Nephron (organoid): ENCODE measurements around the gene CGNL1.

Source experiments
- H3K27ac Mint-ChIP-seq, 3 experiments: 2 replicates each; pipeline ENCODE4 v1.8.0; 2020; ENCODE audit warnings: mixed read lengths in 3 of 3, mild to moderate bottlenecking in 2 of 3, moderate library complexity in 1 of 3
- H3K27me3 Mint-ChIP-seq: 2 replicates; pipeline ENCODE4 v1.8.0; 2021; ENCODE audit warnings: low read depth, mild to moderate bottlenecking, moderate library complexity, mixed read lengths
- H3K36me3 Mint-ChIP-seq: 2 replicates; pipeline ENCODE4 v1.8.0; 2020; ENCODE audit warnings: low read depth, mixed read lengths
- H3K4me1 Mint-ChIP-seq: 2 replicates; pipeline ENCODE4 v1.8.0; 2020; ENCODE audit warnings: mixed read lengths
- H3K4me3 Mint-ChIP-seq, 3 experiments: 2 replicates each; pipeline ENCODE4 v1.8.0; 2020; ENCODE audit warnings: mild to moderate bottlenecking in 3 of 3, mixed read lengths in 3 of 3, moderate library complexity in 2 of 3
- H3K9me3 Mint-ChIP-seq: 2 replicates; pipeline ENCODE4 v1.8.0; 2020; ENCODE audit warnings: mixed read lengths
- TF ChIP-seq, protein P1 (sequence below), 3 experiments: fragments of 200-600 bp; sonication (generic); IDR thresholded peaks; one replicate each; pipeline ENCODE4 v1.5.0; 2021; ENCODE audit warnings: antibody characterized with exemption in 3 of 3; ENCODE audit not compliant: unreplicated experiment in 3 of 3

Gene CGNL1

GRCh38 chr15:57421551-57421950 is 45.2 kb downstream of the CGNL1 start:
- no peak overlapping the region for H3K4me3 Mint-ChIP-seq
- TF ChIP-seq, protein P1, sequence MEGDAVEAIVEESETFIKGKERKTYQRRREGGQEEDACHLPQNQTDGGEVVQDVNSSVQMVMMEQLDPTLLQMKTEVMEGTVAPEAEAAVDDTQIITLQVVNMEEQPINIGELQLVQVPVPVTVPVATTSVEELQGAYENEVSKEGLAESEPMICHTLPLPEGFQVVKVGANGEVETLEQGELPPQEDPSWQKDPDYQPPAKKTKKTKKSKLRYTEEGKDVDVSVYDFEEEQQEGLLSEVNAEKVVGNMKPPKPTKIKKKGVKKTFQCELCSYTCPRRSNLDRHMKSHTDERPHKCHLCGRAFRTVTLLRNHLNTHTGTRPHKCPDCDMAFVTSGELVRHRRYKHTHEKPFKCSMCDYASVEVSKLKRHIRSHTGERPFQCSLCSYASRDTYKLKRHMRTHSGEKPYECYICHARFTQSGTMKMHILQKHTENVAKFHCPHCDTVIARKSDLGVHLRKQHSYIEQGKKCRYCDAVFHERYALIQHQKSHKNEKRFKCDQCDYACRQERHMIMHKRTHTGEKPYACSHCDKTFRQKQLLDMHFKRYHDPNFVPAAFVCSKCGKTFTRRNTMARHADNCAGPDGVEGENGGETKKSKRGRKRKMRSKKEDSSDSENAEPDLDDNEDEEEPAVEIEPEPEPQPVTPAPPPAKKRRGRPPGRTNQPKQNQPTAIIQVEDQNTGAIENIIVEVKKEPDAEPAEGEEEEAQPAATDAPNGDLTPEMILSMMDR (IDR thresholded peaks at IDR 0.05; ENCODE audit: unreplicated experiment in 3 of 3): no peak
- H3K4me1 Mint-ChIP-seq: peaks cover 29% of the 10 kb centered on the region
- no peaks in the 10 kb centered on the region for H3K36me3 Mint-ChIP-seq
- H3K27ac Mint-ChIP-seq: peak overlapping the region; percentile 81 to 91 (median 89)
- H3K9me3 Mint-ChIP-seq: no peaks in the 10 kb centered on the region
- H3K27me3 Mint-ChIP-seq: no peaks in the 10 kb centered on the region

DNA sequence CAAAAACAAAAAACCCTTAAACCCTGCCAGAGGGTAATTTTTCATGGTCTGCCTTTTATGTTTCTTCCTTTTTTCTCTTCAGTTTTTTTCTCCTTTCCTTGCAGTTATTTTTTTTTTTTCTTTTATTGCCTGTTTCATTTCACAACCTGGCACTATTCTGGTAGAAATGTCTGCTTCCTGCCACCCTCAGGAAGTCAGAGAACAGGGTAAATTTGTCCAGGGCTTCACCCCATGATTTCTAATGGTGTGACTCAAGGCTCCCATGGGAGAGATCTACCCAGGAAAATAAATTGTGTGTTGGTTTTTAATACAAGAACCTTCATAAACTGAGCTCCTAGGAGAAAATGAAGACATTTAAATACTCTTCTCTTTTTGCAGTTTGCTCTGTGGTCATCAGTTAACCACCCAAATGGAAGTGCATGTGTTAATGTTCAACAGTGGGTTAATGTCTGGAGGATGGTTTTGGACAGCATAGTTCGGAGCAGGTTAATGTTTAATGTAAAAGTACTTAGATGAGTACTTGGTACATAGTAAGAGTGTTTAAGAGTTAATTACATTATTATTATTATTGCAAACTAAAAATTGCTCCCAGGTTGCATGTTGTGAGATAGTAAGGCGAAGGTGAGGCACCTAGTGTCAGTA is 45.9 kb downstream of the CGNL1 start:
- no peaks in the 10 kb centered on the region for H3K36me3 Mint-ChIP-seq
- peak overlapping the region; percentile 81 to 91 (median 89) for H3K27ac Mint-ChIP-seq
- H3K4me1 Mint-ChIP-seq: peaks cover 34% of the 10 kb centered on the region
- no peak overlapping the region for H3K4me3 Mint-ChIP-seq
- no peaks in the 10 kb centered on the region for H3K27me3 Mint-ChIP-seq
- H3K9me3 Mint-ChIP-seq: no peaks in the 10 kb centered on the region
- TF ChIP-seq, protein P1 (IDR thresholded peaks at IDR 0.05; ENCODE audit: unreplicated experiment in 3 of 3): no peak

GRCh38 chr15:57423599-57424140 is 47.4 kb downstream of the CGNL1 start:
- Mint-ChIP-seq H3K9me3 (no peaks in the 10 kb centered on the region), H3K36me3 (no peaks in the 10 kb centered on the region)

DNA sequence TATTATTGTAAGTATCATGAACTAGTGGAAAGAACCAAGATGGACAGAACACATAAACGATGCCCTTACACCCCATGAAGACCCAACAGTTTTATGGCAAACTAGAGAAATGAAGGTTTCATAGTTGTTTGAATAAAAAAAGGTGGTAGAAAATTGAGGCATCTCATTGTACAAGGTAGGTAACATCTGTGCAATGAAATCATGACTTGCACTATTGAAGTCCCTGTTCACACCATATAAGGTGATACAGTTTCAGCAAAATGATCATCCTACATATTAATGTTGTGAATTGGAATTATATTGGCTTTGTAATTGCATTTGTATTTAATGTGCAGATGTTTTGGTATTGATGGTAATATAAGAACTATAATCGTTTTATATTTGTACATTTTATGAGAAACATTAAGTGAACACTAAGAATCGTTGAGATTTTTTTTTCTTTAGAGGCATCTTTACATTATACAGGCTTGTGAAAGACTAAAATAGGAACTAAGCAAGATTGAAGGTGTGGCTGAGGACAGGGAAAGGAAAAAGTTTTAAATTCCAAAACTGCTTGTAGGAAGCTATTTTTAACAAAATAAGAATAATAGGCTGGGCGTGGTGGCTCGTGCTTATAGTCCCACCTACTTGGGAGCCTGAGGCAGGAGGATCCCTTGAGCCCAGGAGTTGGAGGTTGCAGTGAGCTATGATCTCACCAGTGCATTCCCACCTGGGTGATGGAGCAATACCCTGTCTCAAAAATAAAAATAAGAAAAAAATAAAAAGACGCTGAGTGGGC is 48.5 kb downstream of the CGNL1 start:
- no peak overlapping the region for H3K4me3 Mint-ChIP-seq

More at GRCh38 chr15:57423599-57424140, 47.4 kb downstream of the CGNL1 start:
- TF ChIP-seq, protein P1 (IDR thresholded peaks at IDR 0.05; ENCODE audit: unreplicated experiment in 3 of 3): no peak
- Mint-ChIP-seq H3K27ac (peak overlapping the region in 2 of 3 experiments; percentile 2 to 89), H3K4me1 (peaks cover 48% of the 10 kb centered on the region), H3K4me3 (no peak overlapping the region), H3K27me3 (no peaks in the 10 kb centered on the region)

DNA sequence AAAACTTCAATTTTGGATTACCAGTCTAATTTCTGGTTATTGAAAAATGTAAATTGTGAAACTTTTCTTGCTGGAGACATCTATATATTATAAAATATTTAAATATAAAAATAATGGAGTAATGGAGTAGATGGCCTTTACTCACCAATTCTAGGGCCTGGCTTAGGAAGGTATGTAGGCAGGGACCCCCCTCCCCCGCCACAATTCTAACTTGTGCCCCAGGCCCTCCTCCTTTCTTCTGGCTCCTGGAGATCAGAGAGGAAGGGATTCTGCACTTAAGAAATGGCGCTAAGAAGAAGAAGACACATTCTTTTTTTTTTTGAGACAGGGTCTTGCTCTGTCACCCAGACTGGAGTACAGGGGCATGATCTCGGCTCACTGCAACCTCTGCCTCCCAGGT is 49.5 kb downstream of the CGNL1 start:
- no peaks in the 10 kb centered on the region for H3K9me3 Mint-ChIP-seq
- no peaks in the 10 kb centered on the region for H3K36me3 Mint-ChIP-seq
- no peak overlapping the region for H3K27ac Mint-ChIP-seq
- peaks cover 4% of the 10 kb centered on the region for H3K27me3 Mint-ChIP-seq
- TF ChIP-seq, protein P1 (IDR thresholded peaks at IDR 0.05; ENCODE audit: unreplicated experiment in 3 of 3): no peak
- no peak overlapping the region for H3K4me3 Mint-ChIP-seq
- H3K4me1 Mint-ChIP-seq: peaks cover 56% of the 10 kb centered on the region

More for the DNA sequence above, 48.5 kb downstream of the CGNL1 start:
- H3K4me1 Mint-ChIP-seq: peaks cover 56% of the 10 kb centered on the region
- peaks cover 2% of the 10 kb centered on the region for H3K27me3 Mint-ChIP-seq
- TF ChIP-seq, protein P1 (IDR thresholded peaks at IDR 0.05; ENCODE audit: unreplicated experiment in 3 of 3): no peak
- H3K9me3 Mint-ChIP-seq: no peaks in the 10 kb centered on the region
- H3K36me3 Mint-ChIP-seq: no peaks in the 10 kb centered on the region
- H3K27ac Mint-ChIP-seq: peak overlapping the region in 2 of 3 experiments; percentile 2 to 89
